HepG2 (cell line): ENCODE measurements around the gene DNAJB2.

ENCODE experiments used
- CBX5 ChIP-seq: sonication (generic); formaldehyde crosslinking; IDR thresholded peaks from 2 replicates; pipeline ENCODE4 v1.4.0; 2020; ENCODE audit warnings: missing genetic modification reagents, borderline replicate concordance
- CTCF ChIP-seq: sonication (generic); formaldehyde crosslinking; IDR thresholded peaks from 2 replicates; pipeline ENCODE4 v1.5.0; 2020; ENCODE audit warnings: mild to moderate bottlenecking, missing genetic modification reagents, moderate library complexity
- POLR2A ChIP-seq, 2 experiments: IDR thresholded peaks; 2 replicates each; pipeline ENCODE4 v1.6.1; 2011; ENCODE audit warnings: low read depth in 2 of 2, low read length in 2 of 2, mild to moderate bottlenecking in 1 of 2, moderate library complexity in 1 of 2; ENCODE audit not compliant: insufficient read depth in 1 of 2
- PRMT3 ChIP-seq: sonication (generic); formaldehyde crosslinking; IDR thresholded peaks from 2 replicates; pipeline ENCODE4 v1.8.1; 2022; ENCODE audit warnings: low read depth, mild to moderate bottlenecking, moderate library complexity, missing genetic modification reagents, borderline replicate concordance
- YY1 ChIP-seq: IDR thresholded peaks from 2 replicates; pipeline ENCODE4 v1.6.1; 2011; ENCODE audit warnings: low read length, low read depth, moderate library complexity, mild to moderate bottlenecking; ENCODE audit not compliant: insufficient read depth, insufficient replicate concordance
- ZSCAN25 ChIP-seq: sonication (generic); formaldehyde crosslinking; IDR thresholded peaks from 2 replicates; pipeline ENCODE4 v1.8.0; 2022; ENCODE audit warnings: mild to moderate bottlenecking, missing genetic modification reagents
- ZSCAN31 ChIP-seq: sonication (generic); formaldehyde crosslinking; IDR thresholded peaks from 2 replicates; pipeline ENCODE4 v1.5.0; 2020; ENCODE audit warnings: low read depth, mild to moderate bottlenecking, missing genetic modification reagents
- TF ChIP-seq, protein P1 (sequence below): sonication (generic); formaldehyde crosslinking; IDR thresholded peaks from 2 replicates; pipeline ENCODE4 v1.4.0; 2020; ENCODE audit warnings: missing genetic modification reagents, borderline replicate concordance

DNA sequence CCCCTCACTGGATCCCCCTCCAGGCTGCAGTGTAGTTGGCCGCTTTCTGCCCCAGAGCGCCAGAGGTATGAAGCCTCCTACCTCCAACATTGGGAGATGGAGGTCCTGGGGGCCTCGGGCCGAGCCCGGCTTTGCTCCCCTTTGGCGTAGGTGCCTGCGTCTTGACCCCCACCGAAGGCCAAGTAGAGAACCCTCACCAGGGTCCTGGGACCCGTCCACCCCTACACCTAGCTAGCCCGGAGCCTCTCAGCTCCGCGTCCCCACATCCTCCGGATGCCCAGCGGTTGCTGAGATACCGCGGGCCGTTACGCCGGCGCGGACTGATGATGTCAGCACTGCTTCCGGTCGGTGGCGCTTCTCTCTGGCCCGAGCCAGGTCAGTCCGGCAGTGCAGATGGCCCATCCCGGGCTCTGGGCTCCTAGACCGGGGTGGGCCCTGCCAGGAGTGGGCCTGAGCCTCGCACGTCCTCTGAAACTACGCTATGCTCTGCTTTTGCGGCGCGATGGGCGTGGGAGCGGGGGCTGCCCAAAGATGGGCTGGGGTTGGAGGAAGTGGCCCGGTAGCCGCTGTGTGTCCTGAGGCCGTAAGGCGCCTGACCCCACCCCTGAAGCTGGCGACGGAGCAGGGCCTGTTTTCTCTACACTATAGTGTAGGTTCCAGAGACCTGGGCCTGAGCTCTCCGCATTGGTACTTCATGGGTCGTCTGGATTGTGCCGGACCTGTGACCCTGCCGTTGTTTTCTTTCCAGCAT lies 33.8 kb upstream of the DNAJB2 start, which contains the start of the genes GLB1L and STK16:
- TF ChIP-seq CTCF (no peak; the same call in 1 of the 2 replicates), YY1 (peak; percentile 63), POLR2A (IDR thresholded peaks at IDR 0.05; ENCODE audit: insufficient read depth in 1 of 2, low read depth in 2 of 2, low read length in 2 of 2) (peak in 1 of 2 experiments; percentile 91; a peak in 2 of 4 replicates), CBX5 (CRISPR knock-in tag) (peak; percentile 79; the same call in 1 of the 2 replicates), PRMT3 (CRISPR knock-in tag) (no peak), ZSCAN31 (CRISPR knock-in tag) (peak; percentile 87; the same call in 1 of the 2 replicates), ZSCAN25 (CRISPR knock-in tag) (peak; percentile 82)
- TF ChIP-seq, protein P1, sequence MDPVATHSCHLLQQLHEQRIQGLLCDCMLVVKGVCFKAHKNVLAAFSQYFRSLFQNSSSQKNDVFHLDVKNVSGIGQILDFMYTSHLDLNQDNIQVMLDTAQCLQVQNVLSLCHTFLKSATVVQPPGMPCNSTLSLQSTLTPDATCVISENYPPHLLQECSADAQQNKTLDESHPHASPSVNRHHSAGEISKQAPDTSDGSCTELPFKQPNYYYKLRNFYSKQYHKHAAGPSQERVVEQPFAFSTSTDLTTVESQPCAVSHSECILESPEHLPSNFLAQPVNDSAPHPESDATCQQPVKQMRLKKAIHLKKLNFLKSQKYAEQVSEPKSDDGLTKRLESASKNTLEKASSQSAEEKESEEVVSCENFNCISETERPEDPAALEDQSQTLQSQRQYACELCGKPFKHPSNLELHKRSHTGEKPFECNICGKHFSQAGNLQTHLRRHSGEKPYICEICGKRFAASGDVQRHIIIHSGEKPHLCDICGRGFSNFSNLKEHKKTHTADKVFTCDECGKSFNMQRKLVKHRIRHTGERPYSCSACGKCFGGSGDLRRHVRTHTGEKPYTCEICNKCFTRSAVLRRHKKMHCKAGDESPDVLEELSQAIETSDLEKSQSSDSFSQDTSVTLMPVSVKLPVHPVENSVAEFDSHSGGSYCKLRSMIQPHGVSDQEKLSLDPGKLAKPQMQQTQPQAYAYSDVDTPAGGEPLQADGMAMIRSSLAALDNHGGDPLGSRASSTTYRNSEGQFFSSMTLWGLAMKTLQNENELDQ (CRISPR knock-in tag): no peak
